GM12878 (cell line): ENCODE results near the gene ZSWIM5. TPM values are rescaled to one million over a fixed set of nuclear protein-coding genes. Genes with fewer than 3 reads are reported as not detected.

Experiments
- ATAC-seq: fragments of 200-7000 bp; cut with Tn5 transposase; 3 replicates; pipeline ENCODE4 v1.9.1; 2020; ENCODE audit warnings: mild to moderate bottlenecking, moderate library complexity
- BruUV-seq: library from RNA; stranded (reverse); fragments of 400-500 nt; replicated peaks from 2 replicates; lab custom pipeline; 2021; lab: Mats Ljungman, UMichigan
- CTCF ChIA-PET: fragments of 300-600 bp; sonication (Branson Sonifier 250); formaldehyde crosslinking; extraction: SDS; loops from one replicate; lab custom pipeline; 2021; ENCODE audit warnings: inconsistent platforms; lab: Yijun Ruan, JAX
- POLR2A ChIA-PET: fragments of 350-600 bp; formaldehyde crosslinking; extraction: SDS; loops from one replicate; lab custom pipeline; 2021; ENCODE audit warnings: inconsistent platforms; lab: Charles Lee
- RAD21 ChIA-PET: fragments of 300-600 bp; sonication (Branson Sonifier 250); formaldehyde crosslinking; loops from one replicate; lab custom pipeline; 2023; ENCODE audit warnings: antibody characterized with exemption; ENCODE audit not compliant: unreplicated experiment; lab: Charles Lee
- SMC1A ChIA-PET: fragments of 300-600 bp; sonication (Branson Sonifier 250); formaldehyde crosslinking; loops from one replicate; lab custom pipeline; 2023; ENCODE audit not compliant: unreplicated experiment, uncharacterized antibody; lab: Charles Lee
- DNase-seq: peaks from one replicate; pipeline ENCODE4 v3.0.0-alpha.2; 2011; ENCODE audit warnings: low read depth, low spot score
- FAIRE-seq: peaks from 3 replicates; lab custom pipeline; 2011; peaks lifted over from hg19 to GRCh38; lab: Jason Lieb, UNC
- H2AFZ ChIP-seq: 2 replicates; pipeline ENCODE4 v1.6.0; 2011; ENCODE audit warnings: low read depth, low read length, control low read depth; ENCODE audit not compliant: control insufficient read depth
- H3K27ac ChIP-seq: 2 replicates; pipeline ENCODE4 v1.5.1; 2011; ENCODE audit warnings: control low read depth; ENCODE audit not compliant: control insufficient read depth, insufficient read depth
- H3K27me3 ChIP-seq, 2 experiments: replicated peaks in 1 of 2; 2 replicates each; pipeline versions ENCODE4 v1.6.0 to v1.6.1; 2011; ENCODE audit warnings: low read length in 1 of 2; ENCODE audit not compliant: control insufficient read depth in 2 of 2, insufficient read depth in 2 of 2
- H3K36me3 ChIP-seq, 2 experiments: 2 replicates each; pipeline ENCODE4 v1.5.1; 2011; ENCODE audit warnings: low read length in 1 of 2; ENCODE audit not compliant: control insufficient read depth in 2 of 2, insufficient read depth in 2 of 2
- H3K4me1 ChIP-seq: 2 replicates; pipeline ENCODE4 v1.6.1; 2011; ENCODE audit warnings: mild to moderate bottlenecking, low read length, moderate library complexity, mixed read lengths; ENCODE audit not compliant: control insufficient read depth, insufficient read depth
- H3K4me2 ChIP-seq: 2 replicates; pipeline ENCODE4 v1.6.0; 2011; ENCODE audit warnings: control low read depth; ENCODE audit not compliant: control insufficient read depth, insufficient read depth
- H3K4me3 ChIP-seq: fragments of 200-600 bp; sonication (generic); 2 replicates; pipeline ENCODE4 v1.5.1; 2016
- H3K79me2 ChIP-seq: 2 replicates; pipeline ENCODE4 v1.6.0; 2011; ENCODE audit warnings: low read length; ENCODE audit not compliant: control insufficient read depth, insufficient read depth
- H3K9ac ChIP-seq: 2 replicates; pipeline ENCODE4 v1.8.0; 2011; ENCODE audit warnings: low read length, control low read depth, mixed read lengths; ENCODE audit not compliant: control insufficient read depth, insufficient read depth
- H3K9me3 ChIP-seq: replicated peaks from 3 replicates; pipeline ENCODE4 v1.5.1; 2011; ENCODE audit warnings: mild to moderate bottlenecking, low read length; ENCODE audit not compliant: control insufficient read depth, insufficient read depth
- H4K20me1 ChIP-seq: 2 replicates; pipeline ENCODE4 v1.6.0; 2011; ENCODE audit not compliant: control insufficient read depth, insufficient read depth
- CEBPZ ChIP-seq: fragments of 150-350 bp; IDR thresholded peaks from 2 replicates; pipeline ENCODE4 v1.6.1; 2016; ENCODE audit warnings: low read depth, low read length
- HDAC2 ChIP-seq: fragments of 200-600 bp; sonication (generic); IDR thresholded peaks from 2 replicates; pipeline ENCODE4 v1.6.1; 2017
- JUND ChIP-seq: IDR thresholded peaks from 2 replicates; pipeline ENCODE4 v1.6.1; 2012; ENCODE audit warnings: low read depth, mild to moderate bottlenecking, low read length, improper control_type of control experiment, moderate library complexity
- SIX5 ChIP-seq: IDR thresholded peaks from 2 replicates; pipeline ENCODE4 v1.6.1; 2011; ENCODE audit warnings: mild to moderate bottlenecking, low read depth, low read length, moderate library complexity; ENCODE audit not compliant: severe bottlenecking
- SUZ12 ChIP-seq: fragments of 200-600 bp; sonication (generic); IDR thresholded peaks from one replicate; pipeline ENCODE4 v1.6.1; 2018; ENCODE audit warnings: antibody characterized with exemption, mild to moderate bottlenecking; ENCODE audit not compliant: unreplicated experiment
- YBX1 ChIP-seq: fragments of 450-650 bp; IDR thresholded peaks from 2 replicates; pipeline ENCODE4 v1.6.1; 2016; ENCODE audit warnings: antibody characterized with exemption
- WGBS: methylation state at CpG from one replicate; pipeline ENCODE4 v1.1.6; 2016; ENCODE audit warnings: low lambda C conversion rate; ENCODE audit not compliant: insufficient replicate concordance, insufficient coverage; ENCODE audit errors: missing lambda C conversion rate; 5-methylcytosine and 5-hydroxymethylcytosine counted together
- in situ Hi-C: fragments of 300-500 bp; cut with MboI; formaldehyde crosslinking; loops from 9 replicates; pipeline ENCODE4 v1.14.3; 2018; ENCODE audit warnings: mixed read lengths
- intact Hi-C: fragments of 100-400 bp; cut with micrococcal nuclease; formaldehyde crosslinking; loops from one replicate; pipeline ENCODE4 v1.14.2; 2022; ENCODE audit not compliant: unreplicated experiment
- polyA plus RNA-seq, 11 experiments: library from polyadenylated mRNA; depleted of rRNA in 4 of 11; unstranded in 6 of 11; stranded (reverse) in 5 of 11; fragments of >200 nt; fragmentation: Nextera tagmentation in 4 of 11; fragmentation: Illumina TruSeq in 1 of 11; extraction: Ambion mirVana in 4 of 11; extraction: Trizol in 1 of 11; gene quantifications; 1 replicate in 1 of 11; 2 replicates in 10 of 11; pipeline versions ENCODE4 v1.2.1 to v1.2.3, GENCODE V29; 2011 to 2016; ENCODE audit warnings: inconsistent platforms in 2 of 11, missing spikeins in 2 of 11, low read depth in 1 of 11
- total RNA-seq, 4 experiments: library from RNA; depleted of rRNA in 3 of 4; stranded (reverse); fragments of >200 nt in 3 of 4; fragmentation: Illumina TruSeq in 1 of 4; extraction: Trizol in 1 of 4; gene quantifications; 2 replicates each; pipeline versions ENCODE4 v1.2.1 to v1.2.3, GENCODE V29; 2013 to 2021
- TF ChIP-seq, protein P1 (sequence below): fragments of 450-650 bp; IDR thresholded peaks from 2 replicates; pipeline ENCODE4 v1.6.1; 2014; ENCODE audit warnings: mild to moderate bottlenecking

ZSWIM5 gene
- total and polyA plus RNA-seq, 10 of the 15 experiments (the other 5 are each of a cell fraction or from before 2014, with no cell fraction given), result 0.07 to 0.97 (median 0.34) TPM; not detected in 1

DNA sequence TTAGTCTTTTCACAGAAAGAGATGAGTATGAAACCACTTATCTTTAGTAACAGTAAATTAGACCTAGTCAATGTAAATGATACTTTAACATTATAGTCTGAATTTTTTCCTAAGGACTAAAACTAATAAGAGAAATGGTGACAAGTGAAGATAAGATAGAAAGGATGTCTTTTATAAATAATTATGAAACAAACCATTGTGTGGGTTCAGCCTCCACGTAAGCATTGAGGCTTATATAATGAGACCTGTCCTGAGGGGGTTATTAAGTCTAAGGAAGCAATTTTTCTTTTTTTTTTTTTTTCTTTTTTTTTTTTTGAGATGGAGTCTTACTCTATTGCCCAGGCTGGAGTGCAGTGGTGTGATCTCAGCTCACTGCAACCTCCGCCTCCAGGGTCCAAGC is 138.6 kb downstream of the ZSWIM5 start:
- 0% methylated on average over 2 of the region's 2 CpGs for WGBS
- H3K4me1 ChIP-seq, result no peaks in the 10 kb centered on the region
- H3K27ac ChIP-seq, result no peak overlapping the region
- no peak for FAIRE-seq
- H3K27me3 ChIP-seq, result no peaks in the 10 kb centered on the region
- no peak for DNase-seq
- ChIA-PET CTCF (interaction anchor here (0.6 kb wide), 1 partner anchor 1022 kb away, joined by 4 read pairs; no protein-coding TSS in a partner anchor), SMC1A (no interaction called here), POLR2A (no interaction called here), RAD21 (no interaction called here)
- no peaks in the 10 kb centered on the region for H3K9me3 ChIP-seq
- no TSS peak for BruUV-seq
- H4K20me1 ChIP-seq, result no peaks in the 10 kb centered on the region
- in situ Hi-C loops, result no loop called here
- H3K36me3 ChIP-seq, result no peaks in the 10 kb centered on the region
- no peak overlapping the region for H3K4me3 ChIP-seq
- no peak overlapping the region for H2AFZ ChIP-seq
- intact Hi-C loops, result no loop called here
- H3K4me2 ChIP-seq, result no peak overlapping the region
- no peak for ATAC-seq
- no peak for TF ChIP-seq HDAC2
- no peak for TF ChIP-seq SUZ12
- no peak for TF ChIP-seq YBX1
- TF ChIP-seq CEBPZ, result no peak
- TF ChIP-seq SIX5, result no peak
- no peak for TF ChIP-seq JUND
- TF ChIP-seq, protein P1, sequence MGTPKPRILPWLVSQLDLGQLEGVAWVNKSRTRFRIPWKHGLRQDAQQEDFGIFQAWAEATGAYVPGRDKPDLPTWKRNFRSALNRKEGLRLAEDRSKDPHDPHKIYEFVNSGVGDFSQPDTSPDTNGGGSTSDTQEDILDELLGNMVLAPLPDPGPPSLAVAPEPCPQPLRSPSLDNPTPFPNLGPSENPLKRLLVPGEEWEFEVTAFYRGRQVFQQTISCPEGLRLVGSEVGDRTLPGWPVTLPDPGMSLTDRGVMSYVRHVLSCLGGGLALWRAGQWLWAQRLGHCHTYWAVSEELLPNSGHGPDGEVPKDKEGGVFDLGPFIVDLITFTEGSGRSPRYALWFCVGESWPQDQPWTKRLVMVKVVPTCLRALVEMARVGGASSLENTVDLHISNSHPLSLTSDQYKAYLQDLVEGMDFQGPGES, result no peak
- H3K9ac ChIP-seq, result no peak overlapping the region
- no peaks in the 10 kb centered on the region for H3K79me2 ChIP-seq
